Endothelial cell (in vitro differentiated cells): ENCODE results near the gene NCOA1. TPM values are rescaled to one million over a fixed set of nuclear protein-coding genes. Genes with fewer than 3 reads are reported as not detected.

Source experiments
- DNase-seq: peaks from one replicate; pipeline ENCODE4 v3.0.0; 2021; ENCODE audit warnings: low spot score
- H3K27ac Mint-ChIP-seq: one replicate; pipeline ENCODE4 v1.8.0; 2021; ENCODE audit warnings: mixed read lengths, inconsistent platforms; ENCODE audit not compliant: unreplicated experiment
- H3K27me3 Mint-ChIP-seq: one replicate; pipeline ENCODE4 v1.8.0; 2021; ENCODE audit warnings: mild to moderate bottlenecking, moderate library complexity, mixed read lengths, inconsistent platforms; ENCODE audit not compliant: unreplicated experiment
- H3K36me3 Mint-ChIP-seq: one replicate; pipeline ENCODE4 v1.8.0; 2021; ENCODE audit warnings: mild to moderate bottlenecking, low read depth, mixed read lengths, inconsistent platforms; ENCODE audit not compliant: unreplicated experiment
- H3K4me1 Mint-ChIP-seq: one replicate; pipeline ENCODE4 v1.8.0; 2021; ENCODE audit warnings: mild to moderate bottlenecking, mixed read lengths, inconsistent platforms; ENCODE audit not compliant: unreplicated experiment
- H3K4me3 Mint-ChIP-seq: one replicate; pipeline ENCODE4 v1.8.0; 2021; ENCODE audit warnings: mild to moderate bottlenecking, mixed read lengths, inconsistent platforms; ENCODE audit not compliant: unreplicated experiment
- H3K9me3 Mint-ChIP-seq: one replicate; pipeline ENCODE4 v1.8.0; 2021; ENCODE audit warnings: mixed read lengths, inconsistent platforms; ENCODE audit not compliant: unreplicated experiment
- CTCF ChIP-seq: fragments of 200-600 bp; sonication (generic); IDR thresholded peaks from one replicate; pipeline ENCODE4 v1.5.0; 2021; ENCODE audit warnings: antibody characterized with exemption; ENCODE audit not compliant: unreplicated experiment
- total RNA-seq: library from RNA; stranded (reverse); fragmentation: NEBNext Ultra II Directional; extraction: Animal tissue kit (Norgen Biotek cat#: 25700); gene quantifications from one replicate; pipeline ENCODE4 v1.2.1, GENCODE V29; 2021; ENCODE audit not compliant: unreplicated experiment

NCOA1 gene
- total RNA-seq, 1 donor from 2014 or later, result 47.4 TPM

- Mint-ChIP-seq H3K9me3 (no peaks in the 10 kb centered on the region), H3K4me1 (peaks cover 39% of the 10 kb centered on the region), H3K4me3 (no peak overlapping the region), H3K27me3 (peaks cover 5% of the 10 kb centered on the region), H3K27ac (no peak overlapping the region), H3K36me3 (peaks cover 8% of the 10 kb centered on the region)
- DNase-seq, result no peak
- no peak for TF ChIP-seq CTCF
These were observed 283.3 kb downstream of the NCOA1 start for GRCh38 chr2:24774373-24774772.

DNA sequence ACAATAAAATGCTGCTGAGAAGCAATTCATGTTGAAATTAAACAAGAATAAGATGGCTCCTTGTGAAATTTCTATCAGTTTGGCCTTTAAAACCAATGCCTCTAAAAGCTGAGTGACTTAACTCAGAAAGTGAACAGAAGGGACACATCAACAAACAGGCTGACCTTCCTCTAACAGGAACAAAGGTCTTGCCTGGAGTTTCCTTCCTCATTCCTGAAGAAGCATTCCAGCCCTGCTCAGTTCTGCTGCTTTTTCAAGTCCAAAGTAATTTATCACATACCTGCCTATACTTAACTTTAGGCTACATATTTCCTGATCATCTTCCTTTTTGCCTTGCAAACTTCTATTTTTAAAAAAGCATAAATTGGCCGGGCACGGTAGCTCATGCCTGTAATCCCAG is 288.1 kb downstream of the NCOA1 start:
- no peak for TF ChIP-seq CTCF
- peaks cover 39% of the 10 kb centered on the region for H3K4me1 Mint-ChIP-seq

DNA sequence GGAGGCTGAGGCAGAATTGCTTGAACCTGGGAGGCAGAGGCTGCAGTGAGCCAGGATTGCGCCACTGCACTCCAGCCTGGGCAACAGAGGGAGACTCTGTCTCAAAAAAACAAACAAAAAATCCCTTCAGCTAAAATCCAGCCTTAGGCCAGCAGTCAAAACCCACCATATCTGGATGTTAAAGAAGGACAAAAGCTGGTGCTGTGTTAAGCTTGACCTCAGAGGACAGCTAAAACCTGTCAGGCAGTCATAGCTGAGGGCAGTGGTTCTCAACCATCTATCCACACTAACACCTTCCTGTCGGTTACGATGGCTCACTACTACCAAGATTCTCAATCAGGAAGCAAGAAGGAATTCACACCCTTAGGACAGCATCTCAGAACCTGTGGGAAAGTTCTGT is 292.6 kb downstream of the NCOA1 start:
- no peaks in the 10 kb centered on the region for H3K9me3 Mint-ChIP-seq
- DNase-seq, result no peak
- peaks cover 5% of the 10 kb centered on the region for H3K36me3 Mint-ChIP-seq
- TF ChIP-seq CTCF, result no peak
- H3K27ac Mint-ChIP-seq, result no peak overlapping the region
- H3K4me3 Mint-ChIP-seq, result no peak overlapping the region
- H3K4me1 Mint-ChIP-seq, result peaks cover 33% of the 10 kb centered on the region
- peaks cover 4% of the 10 kb centered on the region for H3K27me3 Mint-ChIP-seq

More for the DNA sequence above, 288.1 kb downstream of the NCOA1 start:
- no peak overlapping the region for H3K4me3 Mint-ChIP-seq
- H3K36me3 Mint-ChIP-seq, result peaks cover 5% of the 10 kb centered on the region
- H3K27me3 Mint-ChIP-seq, result peaks cover 9% of the 10 kb centered on the region
- H3K27ac Mint-ChIP-seq, result peak overlapping the region; percentile 94
- H3K9me3 Mint-ChIP-seq, result no peaks in the 10 kb centered on the region
- peak; percentile 23 for DNase-seq

- peaks cover 1% of the 10 kb centered on the region for H3K36me3 Mint-ChIP-seq
- H3K27ac Mint-ChIP-seq, result no peak overlapping the region
- no peak for DNase-seq
- peaks cover 20% of the 10 kb centered on the region for H3K4me1 Mint-ChIP-seq
- no peak overlapping the region for H3K4me3 Mint-ChIP-seq
- peaks cover 3% of the 10 kb centered on the region for H3K27me3 Mint-ChIP-seq
- no peak for TF ChIP-seq CTCF
- H3K9me3 Mint-ChIP-seq, result no peaks in the 10 kb centered on the region
These were observed 294.7 kb downstream of the NCOA1 start for GRCh38 chr2:24785671-24786321.

GRCh38 chr2:24787532-24787931 is 296.5 kb downstream of the NCOA1 start:
- H3K9me3 Mint-ChIP-seq, result no peaks in the 10 kb centered on the region
- H3K4me1 Mint-ChIP-seq, result peaks cover 21% of the 10 kb centered on the region
- peaks cover 3% of the 10 kb centered on the region for H3K36me3 Mint-ChIP-seq
- TF ChIP-seq CTCF, result no peak
- no peaks in the 10 kb centered on the region for H3K27me3 Mint-ChIP-seq
- no peak for DNase-seq
- no peak overlapping the region for H3K4me3 Mint-ChIP-seq
- no peak overlapping the region for H3K27ac Mint-ChIP-seq
